Hepatocyte (in vitro differentiated cells): ENCODE results near the gene MEGF10. TPM values are rescaled to one million over a fixed set of nuclear protein-coding genes. Genes with fewer than 3 reads are reported as not detected.

ENCODE experiments used
- DNase-seq: peaks from one replicate; pipeline ENCODE4 v3.0.0-alpha.2; 2016; ENCODE audit warnings: low spot score
- H2AFZ ChIP-seq: fragments of 200-600 bp; sonication (generic); 2 replicates; pipeline ENCODE4 v1.6.0; 2016; ENCODE audit warnings: antibody characterized with exemption, mild to moderate bottlenecking
- H3K27ac ChIP-seq: fragments of 200-600 bp; sonication (generic); 2 replicates; pipeline ENCODE4 v1.5.1; 2016; ENCODE audit warnings: mild to moderate bottlenecking
- H3K27me3 ChIP-seq: fragments of 200-600 bp; sonication (generic); 2 replicates; pipeline ENCODE4 v1.6.1; 2016
- H3K36me3 ChIP-seq: fragments of 200-600 bp; sonication (generic); replicated peaks from 2 replicates; pipeline ENCODE4 v1.5.1; 2016; ENCODE audit warnings: low read depth; ENCODE audit not compliant: insufficient read depth
- H3K4me1 ChIP-seq: fragments of 200-600 bp; sonication (generic); 2 replicates; pipeline ENCODE4 v1.5.1; 2016; ENCODE audit warnings: mild to moderate bottlenecking, moderate library complexity; ENCODE audit not compliant: insufficient read depth
- H3K4me2 ChIP-seq: fragments of 200-600 bp; sonication (generic); 2 replicates; pipeline ENCODE4 v1.6.0; 2016
- H3K4me3 ChIP-seq: fragments of 200-600 bp; sonication (generic); 2 replicates; pipeline ENCODE4 v1.5.1; 2016; ENCODE audit warnings: mild to moderate bottlenecking
- H3K79me2 ChIP-seq: fragments of 200-600 bp; sonication (generic); 2 replicates; pipeline ENCODE4 v1.6.0; 2017; ENCODE audit warnings: mild to moderate bottlenecking
- H3K9me2 ChIP-seq: fragments of 200-600 bp; sonication (generic); replicated peaks from 2 replicates; pipeline ENCODE4 v1.6.0; 2017; ENCODE audit warnings: mild to moderate bottlenecking; ENCODE audit not compliant: insufficient read depth
- H3K9me3 ChIP-seq: fragments of 200-600 bp; sonication (generic); 2 replicates; pipeline ENCODE4 v1.5.1; 2016; ENCODE audit warnings: low read depth, mild to moderate bottlenecking
- H4K20me1 ChIP-seq: fragments of 200-600 bp; sonication (generic); 2 replicates; pipeline ENCODE4 v1.6.0; 2016; ENCODE audit warnings: mild to moderate bottlenecking; ENCODE audit not compliant: insufficient read depth, poor library complexity, severe bottlenecking
- EZH2 ChIP-seq: fragments of 200-600 bp; sonication (generic); IDR thresholded peaks from 2 replicates; pipeline ENCODE4 v1.6.1; 2016; ENCODE audit warnings: antibody characterized with exemption, mild to moderate bottlenecking, borderline replicate concordance
- EZH2phosphoT487 ChIP-seq: fragments of 200-600 bp; sonication (generic); IDR thresholded peaks from one replicate; pipeline ENCODE4 v1.6.1; 2018; ENCODE audit warnings: antibody characterized with exemption, mild to moderate bottlenecking, low read depth, moderate library complexity; ENCODE audit not compliant: unreplicated experiment, severe bottlenecking
- WGBS: methylation state at CpG from one replicate; pipeline ENCODE4 v1.1.6; 2016; ENCODE audit warnings: low lambda C conversion rate; ENCODE audit errors: missing lambda C conversion rate; 5-methylcytosine and 5-hydroxymethylcytosine counted together
- polyA plus RNA-seq: library from polyadenylated mRNA; unstranded; fragments of >200 nt; fragmentation: Nextera tagmentation; extraction: Ambion mirVana; gene quantifications from 2 replicates; pipeline ENCODE4 v1.2.1, GENCODE V29; 2016
- total RNA-seq: library from RNA; depleted of rRNA; stranded (reverse); fragments of >200 nt; gene quantifications from 2 replicates; pipeline ENCODE4 v1.2.3, GENCODE V29; 2014
- TF ChIP-seq, protein P1 (sequence below): fragments of 200-600 bp; sonication (generic); IDR thresholded peaks from 2 replicates; pipeline ENCODE4 v1.5.1; 2016; ENCODE audit warnings: antibody characterized with exemption, mild to moderate bottlenecking; ENCODE audit not compliant: poor library complexity

MEGF10 gene
- total and polyA plus RNA-seq, 2 experiments from 2014 or later, result 1.7 to 6.7 TPM

GRCh38 chr5:127434588-127434987, 144.0 kb downstream of the MEGF10 start:
- Histone ChIP-seq H4K20me1 (no peaks in the 10 kb centered on the region), H3K27ac (no peak overlapping the region), H3K4me1 (no peaks in the 10 kb centered on the region), H3K9me3 (no peaks in the 10 kb centered on the region), H3K36me3 (no peaks in the 10 kb centered on the region), H2AFZ (no peak overlapping the region), H3K4me2 (no peak overlapping the region), H3K9me2 (no peaks in the 10 kb centered on the region), H3K27me3 (no peaks in the 10 kb centered on the region), H3K79me2 (no peaks in the 10 kb centered on the region), H3K4me3 (no peak overlapping the region)
- TF ChIP-seq EZH2, result no peak
- no peak for TF ChIP-seq EZH2phosphoT487
- TF ChIP-seq, protein P1, sequence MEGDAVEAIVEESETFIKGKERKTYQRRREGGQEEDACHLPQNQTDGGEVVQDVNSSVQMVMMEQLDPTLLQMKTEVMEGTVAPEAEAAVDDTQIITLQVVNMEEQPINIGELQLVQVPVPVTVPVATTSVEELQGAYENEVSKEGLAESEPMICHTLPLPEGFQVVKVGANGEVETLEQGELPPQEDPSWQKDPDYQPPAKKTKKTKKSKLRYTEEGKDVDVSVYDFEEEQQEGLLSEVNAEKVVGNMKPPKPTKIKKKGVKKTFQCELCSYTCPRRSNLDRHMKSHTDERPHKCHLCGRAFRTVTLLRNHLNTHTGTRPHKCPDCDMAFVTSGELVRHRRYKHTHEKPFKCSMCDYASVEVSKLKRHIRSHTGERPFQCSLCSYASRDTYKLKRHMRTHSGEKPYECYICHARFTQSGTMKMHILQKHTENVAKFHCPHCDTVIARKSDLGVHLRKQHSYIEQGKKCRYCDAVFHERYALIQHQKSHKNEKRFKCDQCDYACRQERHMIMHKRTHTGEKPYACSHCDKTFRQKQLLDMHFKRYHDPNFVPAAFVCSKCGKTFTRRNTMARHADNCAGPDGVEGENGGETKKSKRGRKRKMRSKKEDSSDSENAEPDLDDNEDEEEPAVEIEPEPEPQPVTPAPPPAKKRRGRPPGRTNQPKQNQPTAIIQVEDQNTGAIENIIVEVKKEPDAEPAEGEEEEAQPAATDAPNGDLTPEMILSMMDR, result no peak
- WGBS, result 90% methylated on average over 12 of the region's 12 CpGs
- DNase-seq, result no peak

- H3K4me2 ChIP-seq, result no peak overlapping the region
- DNase-seq, result no peak
- no peaks in the 10 kb centered on the region for H3K27me3 ChIP-seq
- no peak overlapping the region for H3K27ac ChIP-seq
- no peak overlapping the region for H2AFZ ChIP-seq
- H3K79me2 ChIP-seq, result no peaks in the 10 kb centered on the region
- no peaks in the 10 kb centered on the region for H3K4me1 ChIP-seq
- H3K9me3 ChIP-seq, result no peaks in the 10 kb centered on the region
- H3K36me3 ChIP-seq, result no peaks in the 10 kb centered on the region
- H4K20me1 ChIP-seq, result no peaks in the 10 kb centered on the region
- no peak overlapping the region for H3K4me3 ChIP-seq
- H3K9me2 ChIP-seq, result no peaks in the 10 kb centered on the region
- no peak for TF ChIP-seq EZH2phosphoT487
- no peak for TF ChIP-seq EZH2
- TF ChIP-seq, protein P1, result no peak
- WGBS, result 100% methylated on average over 2 of the region's 2 CpGs
Observed at GRCh38 chr5:127435821-127436220, 145.2 kb downstream of the MEGF10 start.

GRCh38 chr5:127439644-127440043, 149.0 kb downstream of the MEGF10 start:
- DNase-seq, result no peak
- no peaks in the 10 kb centered on the region for H3K9me2 ChIP-seq
- no peaks in the 10 kb centered on the region for H3K27me3 ChIP-seq
- H3K36me3 ChIP-seq, result no peaks in the 10 kb centered on the region
- H3K4me1 ChIP-seq, result no peaks in the 10 kb centered on the region
- no peaks in the 10 kb centered on the region for H3K79me2 ChIP-seq
- no peak overlapping the region for H3K4me2 ChIP-seq
- H3K27ac ChIP-seq, result no peak overlapping the region
- no peak overlapping the region for H2AFZ ChIP-seq
- TF ChIP-seq EZH2 (no peak), EZH2phosphoT487 (no peak)
- TF ChIP-seq, protein P1, result no peak
- no peaks in the 10 kb centered on the region for H4K20me1 ChIP-seq
- 81% methylated on average over 4 of the region's 4 CpGs for WGBS
- H3K4me3 ChIP-seq, result no peak overlapping the region
- no peaks in the 10 kb centered on the region for H3K9me3 ChIP-seq

- Histone ChIP-seq H3K27me3 (no peaks in the 10 kb centered on the region), H3K79me2 (no peaks in the 10 kb centered on the region), H3K9me3 (no peaks in the 10 kb centered on the region), H3K27ac (no peak overlapping the region), H3K9me2 (no peaks in the 10 kb centered on the region), H3K36me3 (no peaks in the 10 kb centered on the region), H3K4me1 (no peaks in the 10 kb centered on the region), H3K4me2 (no peak overlapping the region), H4K20me1 (no peaks in the 10 kb centered on the region), H3K4me3 (no peak overlapping the region), H2AFZ (no peak overlapping the region)
- 90% methylated on average over 7 of the region's 7 CpGs for WGBS
- TF ChIP-seq EZH2 (no peak), EZH2phosphoT487 (no peak)
- TF ChIP-seq, protein P1, result no peak
- no peak for DNase-seq
Observed at GRCh38 chr5:127440831-127441230, 150.2 kb downstream of the MEGF10 start.
